Measurements from ENCODE around the gene CDYL. TPM values are rescaled to one million over a fixed set of nuclear protein-coding genes. Genes with fewer than 3 reads are reported as not detected.

CDYL gene
- total and polyA plus RNA-seq, 4 donors, result 3.3 to 25.4 (median 11.0) TPM

GRCh38 chr6:4909063-4909706 lies 133.0 kb downstream of the CDYL start (continued):
- TF ChIP-seq ZBTB33 (IDR thresholded peaks at IDR 0.05) (no peak), MAX (IDR thresholded peaks at IDR 0.05) (no peak), HNF4A (conservative IDR thresholded peaks at IDR 0.05) (no peak), RXRA (IDR thresholded peaks at IDR 0.05) (no peak), ATF3 (IDR thresholded peaks at IDR 0.05) (no peak), GABPA (IDR thresholded peaks at IDR 0.05 in 1 of 2, conservative IDR thresholded peaks at IDR 0.05 in 1 of 2) (no peak), FOXA1 (IDR thresholded peaks at IDR 0.05) (no peak), JUND (IDR thresholded peaks at IDR 0.05) (no peak), TAF1 (conservative IDR thresholded peaks at IDR 0.05) (no peak), SP1 (IDR thresholded peaks at IDR 0.05) (no peak)

GRCh38 chr6:4910037-4910760 lies 134.0 kb downstream of the CDYL start:
- H3K4me3 ChIP-seq (ENCODE audit: low read depth in 1 of 3, low read length in 3 of 3), result no peak overlapping the region
- H3K36me3 ChIP-seq (ENCODE audit: control insufficient read depth in 4 of 4, insufficient read depth in 3 of 4, low read depth in 1 of 4, low read length in 3 of 4), result peaks cover 0 to 2% (median 0%) of the 10 kb centered on the region in 4 donors
- no peak overlapping the region for H3K9ac ChIP-seq (ENCODE audit: low read depth in 1 of 2, low read length in 2 of 2)
- no peak for DNase-seq (ENCODE audit: low spot score)
- peaks cover 0 to 7% (median 2%) of the 10 kb centered on the region in 4 donors for H3K4me1 ChIP-seq (ENCODE audit: control insufficient read depth in 4 of 4, insufficient read depth in 4 of 4, low read length in 3 of 4)
- 75% methylated on average over 9 of the region's 9 CpGs for WGBS
- H3K27me3 ChIP-seq (ENCODE audit: control insufficient read depth in 4 of 4, insufficient read depth in 4 of 4, low read length in 3 of 4), result no peaks in the 10 kb centered on the region
- no peak overlapping the region for H3K27ac ChIP-seq (ENCODE audit: low read depth in 1 of 2, low read length in 2 of 2)
- no peaks in the 10 kb centered on the region for H3K9me3 ChIP-seq (ENCODE audit: control insufficient read depth in 4 of 4, low read length in 3 of 4)
- TF ChIP-seq HNF4A (conservative IDR thresholded peaks at IDR 0.05), result no peak
- TF ChIP-seq GABPA (IDR thresholded peaks at IDR 0.05 in 1 of 2, conservative IDR thresholded peaks at IDR 0.05 in 1 of 2), result no peak

GRCh38 chr6:4912559-4912958 lies 136.4 kb downstream of the CDYL start:
- WGBS, result 97% methylated on average over 5 of the region's 5 CpGs
- Histone ChIP-seq H3K9me3 (ENCODE audit: control insufficient read depth in 4 of 4, low read length in 3 of 4) (no peaks in the 10 kb centered on the region), H3K27ac (ENCODE audit: low read depth in 1 of 2, low read length in 2 of 2) (no peak overlapping the region), H3K4me3 (ENCODE audit: low read depth in 1 of 3, low read length in 3 of 3) (no peak overlapping the region), H3K9ac (ENCODE audit: low read depth in 1 of 2, low read length in 2 of 2) (no peak overlapping the region), H3K27me3 (ENCODE audit: control insufficient read depth in 4 of 4, insufficient read depth in 4 of 4, low read length in 3 of 4) (no peaks in the 10 kb centered on the region), H3K36me3 (ENCODE audit: control insufficient read depth in 4 of 4, insufficient read depth in 3 of 4, low read depth in 1 of 4, low read length in 3 of 4) (peaks cover 0 to 2% (median 0%) of the 10 kb centered on the region in 4 donors), H3K4me1 (ENCODE audit: control insufficient read depth in 4 of 4, insufficient read depth in 4 of 4, low read length in 3 of 4) (peaks cover 0 to 7% (median 2%) of the 10 kb centered on the region in 4 donors)
- DNase-seq (ENCODE audit: low spot score), result no peak
- TF ChIP-seq EGR1 (IDR thresholded peaks at IDR 0.05; ENCODE audit: low read depth in 2 of 2) (no peak), HNF4A (conservative IDR thresholded peaks at IDR 0.05) (no peak), NR2F2 (IDR thresholded peaks at IDR 0.05) (no peak), CTCF (IDR thresholded peaks at IDR 0.05; ENCODE audit: low read depth, low read length, missing input control) (no peak), YY1 (IDR thresholded peaks at IDR 0.05) (no peak), JUND (IDR thresholded peaks at IDR 0.05) (no peak), RXRA (IDR thresholded peaks at IDR 0.05) (no peak), MAX (IDR thresholded peaks at IDR 0.05) (no peak), SP1 (IDR thresholded peaks at IDR 0.05) (no peak), ZBTB33 (IDR thresholded peaks at IDR 0.05) (no peak), TAF1 (conservative IDR thresholded peaks at IDR 0.05) (no peak), ATF3 (IDR thresholded peaks at IDR 0.05) (no peak)

Measured in liver (tissue), 9 donors.